Measurements from ENCODE around the gene ZCCHC3.

Gene ZCCHC3

DNA sequence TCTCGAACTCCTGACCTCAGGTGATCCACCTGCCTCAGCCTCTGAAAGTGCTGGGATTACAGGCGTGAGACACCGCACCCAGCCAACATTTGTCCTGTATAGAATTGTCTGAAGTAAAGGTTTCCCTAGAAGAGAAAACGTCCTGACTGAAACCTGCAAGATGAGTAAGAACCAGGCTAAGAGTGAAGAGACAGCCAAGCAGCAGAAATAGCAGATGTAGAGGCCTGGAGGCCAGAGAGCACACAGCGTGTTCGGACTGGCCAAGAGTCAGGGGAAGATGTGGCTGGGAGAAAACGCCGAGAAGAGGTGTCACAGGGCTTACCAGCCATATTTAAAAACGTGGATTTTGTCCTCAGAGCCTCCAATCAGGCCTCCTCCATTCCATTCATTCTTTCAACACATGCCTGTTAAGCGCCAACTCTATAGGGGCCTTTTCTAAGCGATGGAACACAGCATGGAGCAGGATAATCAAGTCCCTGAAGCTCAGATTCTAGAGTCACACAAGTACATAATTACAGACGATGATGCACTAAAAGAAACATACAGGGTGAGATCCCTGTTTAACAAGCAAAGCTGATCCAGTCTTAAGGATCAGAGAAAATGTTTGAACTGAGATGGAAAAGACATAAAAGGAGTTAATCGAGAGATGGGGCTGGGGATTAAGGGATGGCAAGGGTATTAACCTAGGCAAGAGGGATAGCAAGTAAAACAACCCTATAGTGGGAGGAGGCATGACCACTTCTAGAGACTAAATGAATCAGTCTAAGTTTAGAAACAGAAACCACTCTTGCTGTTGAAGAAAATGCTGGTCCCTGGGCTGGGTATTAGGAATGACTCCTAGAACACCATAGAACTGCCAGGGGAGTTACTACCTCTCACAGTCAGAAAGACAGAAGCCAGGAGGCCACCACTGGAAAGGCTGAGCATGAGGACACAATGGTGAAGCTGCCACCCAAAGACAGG lies 4.8 kb downstream of the ZCCHC3 start:
- Histone ChIP-seq H3K9me3 (ENCODE audit: control insufficient read depth in 2 of 2, low read length in 2 of 2) (no peaks in the 10 kb centered on the region), H3K4me1 (ENCODE audit: control insufficient read depth, insufficient read depth, low read length) (peaks cover 27% of the 10 kb centered on the region), H3K27me3 (ENCODE audit: control insufficient read depth in 1 of 2, insufficient read depth in 2 of 2, low read length in 2 of 2) (no peaks in the 10 kb centered on the region), H3K27ac (ENCODE audit: low read length) (no peak overlapping the region), H3K4me3 (ENCODE audit: low read length in 2 of 2) (no peak overlapping the region), H3K36me3 (ENCODE audit: control insufficient read depth in 2 of 2, insufficient read depth in 2 of 2, low read length in 2 of 2) (peaks cover 4% of the 10 kb centered on the region in 2 donors), H3K9ac (ENCODE audit: low read length in 2 of 2) (no peak overlapping the region)

DNA sequence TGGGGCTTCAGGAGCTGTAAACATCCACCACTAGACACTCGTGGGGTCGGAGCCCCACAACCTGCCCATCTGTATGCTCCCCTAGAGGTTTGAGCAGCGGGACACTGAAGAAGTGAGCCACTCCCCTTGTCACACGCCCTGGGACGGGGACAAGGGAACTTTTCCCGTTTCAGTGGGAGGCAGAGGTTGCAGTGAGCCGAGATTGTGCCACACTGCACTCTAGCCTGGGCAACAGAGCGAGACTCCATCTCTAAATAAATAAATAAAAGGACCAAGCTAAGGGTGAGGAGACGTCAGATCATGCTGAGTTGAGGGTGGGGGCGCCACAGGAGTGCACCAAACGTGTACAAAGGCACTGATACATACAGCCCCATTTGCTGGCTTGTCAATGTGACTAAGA lies 8.4 kb downstream of the ZCCHC3 start:
- Histone ChIP-seq H3K36me3 (ENCODE audit: control insufficient read depth in 2 of 2, insufficient read depth in 2 of 2, low read length in 2 of 2) (peaks cover 0 to 2% of the 10 kb centered on the region in 2 donors), H3K4me1 (ENCODE audit: control insufficient read depth, insufficient read depth, low read length) (peaks cover 22% of the 10 kb centered on the region), H3K9ac (ENCODE audit: low read length in 2 of 2) (no peak overlapping the region), H3K27me3 (ENCODE audit: control insufficient read depth in 1 of 2, insufficient read depth in 2 of 2, low read length in 2 of 2) (no peaks in the 10 kb centered on the region), H3K4me3 (ENCODE audit: low read length in 2 of 2) (no peak overlapping the region), H3K9me3 (ENCODE audit: control insufficient read depth in 2 of 2, low read length in 2 of 2) (no peaks in the 10 kb centered on the region), H3K27ac (ENCODE audit: low read length) (no peak overlapping the region)

DNA sequence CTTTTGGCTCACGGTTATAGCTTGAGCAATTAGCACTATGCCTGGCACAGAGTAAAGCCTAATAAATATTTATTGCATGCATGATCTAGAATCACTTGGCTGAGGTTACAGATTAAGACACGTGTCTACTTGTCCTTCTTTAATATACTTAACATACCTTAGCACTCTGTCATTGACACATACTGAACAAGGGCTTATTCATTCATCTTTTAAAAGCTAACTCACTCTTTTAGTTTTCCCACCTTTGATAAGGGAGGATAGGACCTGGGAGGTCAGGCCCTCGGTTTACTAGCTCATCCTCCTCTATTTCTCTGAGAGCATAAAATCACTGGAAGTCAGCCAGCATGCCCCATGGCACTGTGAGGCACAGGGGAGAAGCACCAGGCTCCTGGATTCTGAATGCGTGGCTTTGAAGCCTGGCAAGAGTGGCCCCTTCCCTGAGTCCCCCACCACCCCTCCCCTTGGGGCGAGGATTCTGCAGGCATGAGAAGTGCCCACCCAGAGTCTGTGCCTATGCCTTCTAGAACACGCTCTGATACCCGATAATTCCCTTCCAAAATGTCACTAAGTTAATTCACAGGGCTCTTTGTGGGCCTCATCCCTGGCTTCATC lies 11.2 kb downstream of the ZCCHC3 start:
- no peaks in the 10 kb centered on the region for H3K36me3 ChIP-seq (ENCODE audit: control insufficient read depth in 2 of 2, insufficient read depth in 2 of 2, low read length in 2 of 2)
- H3K9me3 ChIP-seq (ENCODE audit: control insufficient read depth in 2 of 2, low read length in 2 of 2) = no peaks in the 10 kb centered on the region
- H3K27me3 ChIP-seq (ENCODE audit: control insufficient read depth in 1 of 2, insufficient read depth in 2 of 2, low read length in 2 of 2) = no peaks in the 10 kb centered on the region
- H3K9ac ChIP-seq (ENCODE audit: low read length in 2 of 2) = no peak overlapping the region
- no peak overlapping the region for H3K4me3 ChIP-seq (ENCODE audit: low read length in 2 of 2)
- peaks cover 16% of the 10 kb centered on the region for H3K4me1 ChIP-seq (ENCODE audit: control insufficient read depth, insufficient read depth, low read length)
- peak overlapping the region; percentile 77 for H3K27ac ChIP-seq (ENCODE audit: low read length)

DNA sequence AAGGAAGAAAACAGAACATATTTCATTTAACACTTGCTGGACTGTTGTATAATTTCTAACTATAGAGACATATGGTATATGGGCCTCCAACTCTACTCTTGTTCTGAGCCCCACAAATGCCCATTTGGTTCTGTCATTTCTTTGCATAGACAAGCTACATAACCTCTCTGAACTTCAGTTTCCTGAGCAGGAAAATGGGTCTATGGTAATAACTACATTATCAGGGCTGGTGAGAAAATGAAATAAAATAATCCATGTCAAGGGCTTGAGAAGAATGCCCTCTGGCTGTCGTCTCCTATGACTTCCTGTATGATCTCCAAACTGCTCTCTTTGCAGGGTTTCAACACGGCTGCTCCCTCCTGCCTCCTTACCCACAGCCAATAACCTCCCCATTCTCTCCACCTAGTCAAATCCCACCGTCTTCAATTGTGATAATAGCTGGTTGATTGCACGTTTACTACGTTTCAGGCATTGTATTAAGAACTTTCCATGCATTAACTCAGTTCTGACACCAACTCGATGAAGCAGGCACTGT lies 12.0 kb downstream of the ZCCHC3 start:
- Histone ChIP-seq H3K27me3 (ENCODE audit: control insufficient read depth in 1 of 2, insufficient read depth in 2 of 2, low read length in 2 of 2) (no peaks in the 10 kb centered on the region), H3K4me3 (ENCODE audit: low read length in 2 of 2) (peak overlapping the region; percentile 69 to 91), H3K9me3 (ENCODE audit: control insufficient read depth in 2 of 2, low read length in 2 of 2) (no peaks in the 10 kb centered on the region), H3K36me3 (ENCODE audit: control insufficient read depth in 2 of 2, insufficient read depth in 2 of 2, low read length in 2 of 2) (no peaks in the 10 kb centered on the region), H3K27ac (ENCODE audit: low read length) (peak overlapping the region; percentile 77), H3K9ac (ENCODE audit: low read length in 2 of 2) (peak overlapping the region; percentile 55 to 59), H3K4me1 (ENCODE audit: control insufficient read depth, insufficient read depth, low read length) (peaks cover 16% of the 10 kb centered on the region)

DNA sequence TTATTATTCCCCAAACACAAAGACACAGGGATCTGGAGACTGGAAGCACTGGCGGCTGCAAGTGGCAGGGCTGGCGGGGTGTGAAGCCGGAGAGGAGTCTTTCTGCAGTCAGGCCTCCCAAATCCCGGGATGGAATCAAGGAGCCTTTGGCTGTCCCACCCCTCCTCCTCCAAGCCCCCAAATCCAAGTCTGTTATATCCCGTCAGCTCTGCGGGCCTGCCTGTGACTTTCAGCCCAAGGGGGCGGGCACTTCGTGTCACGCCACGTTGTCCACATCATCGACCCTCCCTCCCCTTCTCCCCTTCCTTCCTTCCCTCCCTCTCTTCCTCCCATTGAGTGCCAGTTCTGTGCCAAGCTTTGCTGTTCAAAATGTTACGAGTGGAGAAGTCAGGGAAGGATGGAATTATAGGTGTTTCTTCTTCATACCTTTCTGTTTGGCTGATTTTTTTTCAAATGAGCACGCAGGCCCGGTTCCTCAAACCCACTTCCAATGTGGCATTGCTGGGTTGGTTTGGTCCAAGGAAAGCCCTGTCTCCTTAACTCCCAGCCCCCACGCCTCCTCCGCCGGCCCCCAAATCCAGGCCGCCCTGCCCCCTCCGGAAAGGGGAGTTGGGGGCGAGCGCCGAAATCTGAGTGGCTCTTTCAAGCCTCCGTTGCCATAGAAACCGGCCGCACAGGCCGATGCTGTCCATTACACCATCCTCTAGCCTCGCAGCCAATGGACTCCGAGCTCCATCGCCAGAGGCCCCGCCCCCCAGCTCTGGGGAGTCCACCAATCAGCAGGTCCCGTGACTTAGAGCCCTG lies 12.7 kb downstream of the ZCCHC3 start:
- Histone ChIP-seq H3K27ac (ENCODE audit: low read length) (peak overlapping the region; percentile 77), H3K4me3 (ENCODE audit: low read length in 2 of 2) (peak overlapping the region; percentile 69 to 91), H3K36me3 (ENCODE audit: control insufficient read depth in 2 of 2, insufficient read depth in 2 of 2, low read length in 2 of 2) (no peaks in the 10 kb centered on the region), H3K27me3 (ENCODE audit: control insufficient read depth in 1 of 2, insufficient read depth in 2 of 2, low read length in 2 of 2) (no peaks in the 10 kb centered on the region), H3K9me3 (ENCODE audit: control insufficient read depth in 2 of 2, low read length in 2 of 2) (no peaks in the 10 kb centered on the region), H3K9ac (ENCODE audit: low read length in 2 of 2) (peak overlapping the region; percentile 55 to 59), H3K4me1 (ENCODE audit: control insufficient read depth, insufficient read depth, low read length) (peaks cover 16% of the 10 kb centered on the region)

DNA sequence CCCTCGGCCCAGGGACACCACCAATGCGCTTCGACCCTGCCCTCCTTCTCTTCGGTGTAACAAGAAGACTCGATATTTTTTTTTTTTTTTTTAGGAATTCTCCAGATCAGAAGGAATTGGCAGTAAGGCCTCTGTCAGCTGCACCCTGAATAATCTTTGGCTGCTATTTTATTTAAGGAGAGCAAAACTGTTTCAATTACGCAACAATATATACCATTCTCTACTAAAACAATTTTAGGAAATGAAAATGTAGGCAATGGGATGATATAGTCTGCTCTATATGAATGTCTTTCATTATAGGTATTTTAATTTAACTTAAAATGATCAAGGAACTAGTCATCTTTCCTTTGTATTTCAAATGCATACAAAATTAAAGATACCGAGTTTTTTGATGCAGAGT lies 13.3 kb downstream of the ZCCHC3 start:
- H3K36me3 ChIP-seq (ENCODE audit: control insufficient read depth in 2 of 2, insufficient read depth in 2 of 2, low read length in 2 of 2) = no peaks in the 10 kb centered on the region
- no peaks in the 10 kb centered on the region for H3K27me3 ChIP-seq (ENCODE audit: control insufficient read depth in 1 of 2, insufficient read depth in 2 of 2, low read length in 2 of 2)
- H3K27ac ChIP-seq (ENCODE audit: low read length) = peak overlapping the region; percentile 77
- no peaks in the 10 kb centered on the region for H3K9me3 ChIP-seq (ENCODE audit: control insufficient read depth in 2 of 2, low read length in 2 of 2)
- peak overlapping the region in 1 of 2 donors; percentile 69 for H3K4me3 ChIP-seq (ENCODE audit: low read length in 2 of 2)
- peaks cover 16% of the 10 kb centered on the region for H3K4me1 ChIP-seq (ENCODE audit: control insufficient read depth, insufficient read depth, low read length)
- H3K9ac ChIP-seq (ENCODE audit: low read length in 2 of 2) = no peak overlapping the region

DNA sequence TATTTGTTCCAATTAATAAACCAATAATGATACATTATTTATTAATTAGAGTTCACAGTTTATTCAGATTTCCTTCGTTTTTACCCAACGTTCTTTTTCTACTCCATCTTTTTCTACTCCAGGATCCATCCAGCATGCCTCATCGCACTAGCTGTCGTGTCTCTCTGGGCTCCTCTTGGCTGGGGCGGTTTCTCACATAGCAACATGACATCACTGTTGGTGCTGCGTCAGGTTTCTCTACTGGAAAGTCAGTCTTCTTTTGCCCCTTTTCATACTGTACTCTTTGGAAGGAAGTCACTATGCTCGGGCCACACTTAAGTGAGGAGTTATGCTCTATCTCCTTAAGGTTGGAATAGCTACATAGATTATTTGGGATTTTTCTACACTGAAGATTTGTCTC lies 14.2 kb downstream of the ZCCHC3 start:
- no peak overlapping the region for H3K27ac ChIP-seq (ENCODE audit: low read length)
- no peaks in the 10 kb centered on the region for H3K9me3 ChIP-seq (ENCODE audit: control insufficient read depth in 2 of 2, low read length in 2 of 2)
- no peak overlapping the region for H3K9ac ChIP-seq (ENCODE audit: low read length in 2 of 2)
- H3K36me3 ChIP-seq (ENCODE audit: control insufficient read depth in 2 of 2, insufficient read depth in 2 of 2, low read length in 2 of 2) = no peaks in the 10 kb centered on the region
- H3K4me3 ChIP-seq (ENCODE audit: low read length in 2 of 2) = no peak overlapping the region
- peaks cover 16% of the 10 kb centered on the region for H3K4me1 ChIP-seq (ENCODE audit: control insufficient read depth, insufficient read depth, low read length)
- no peaks in the 10 kb centered on the region for H3K27me3 ChIP-seq (ENCODE audit: control insufficient read depth in 1 of 2, insufficient read depth in 2 of 2, low read length in 2 of 2)

DNA sequence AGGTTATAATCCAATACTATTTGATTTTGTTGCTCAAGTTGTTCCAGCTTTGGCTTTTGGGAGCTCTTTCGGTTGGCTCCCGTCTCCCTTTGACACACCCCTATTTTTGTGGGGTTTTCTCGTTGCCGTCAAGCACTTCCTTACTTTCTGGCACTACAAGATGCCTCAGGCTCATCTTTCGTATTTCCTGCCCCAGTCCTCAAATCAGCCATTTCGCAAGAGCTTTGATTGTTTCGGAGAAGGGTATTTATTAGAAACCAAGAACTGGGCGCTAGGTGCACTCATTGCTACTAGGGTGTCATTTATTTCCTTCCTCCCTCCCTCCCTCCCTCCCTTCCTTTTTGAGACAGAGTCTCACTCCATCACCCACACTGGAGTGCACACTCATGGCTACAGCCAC lies 14.7 kb downstream of the ZCCHC3 start:
- H3K4me3 ChIP-seq (ENCODE audit: low read length in 2 of 2) = no peak overlapping the region
- H3K9ac ChIP-seq (ENCODE audit: low read length in 2 of 2) = no peak overlapping the region
- peaks cover 16% of the 10 kb centered on the region for H3K4me1 ChIP-seq (ENCODE audit: control insufficient read depth, insufficient read depth, low read length)
- no peaks in the 10 kb centered on the region for H3K9me3 ChIP-seq (ENCODE audit: control insufficient read depth in 2 of 2, low read length in 2 of 2)
- peaks cover 0 to 2% of the 10 kb centered on the region in 2 donors for H3K36me3 ChIP-seq (ENCODE audit: control insufficient read depth in 2 of 2, insufficient read depth in 2 of 2, low read length in 2 of 2)
- H3K27me3 ChIP-seq (ENCODE audit: control insufficient read depth in 1 of 2, insufficient read depth in 2 of 2, low read length in 2 of 2) = no peaks in the 10 kb centered on the region
- no peak overlapping the region for H3K27ac ChIP-seq (ENCODE audit: low read length)

DNA sequence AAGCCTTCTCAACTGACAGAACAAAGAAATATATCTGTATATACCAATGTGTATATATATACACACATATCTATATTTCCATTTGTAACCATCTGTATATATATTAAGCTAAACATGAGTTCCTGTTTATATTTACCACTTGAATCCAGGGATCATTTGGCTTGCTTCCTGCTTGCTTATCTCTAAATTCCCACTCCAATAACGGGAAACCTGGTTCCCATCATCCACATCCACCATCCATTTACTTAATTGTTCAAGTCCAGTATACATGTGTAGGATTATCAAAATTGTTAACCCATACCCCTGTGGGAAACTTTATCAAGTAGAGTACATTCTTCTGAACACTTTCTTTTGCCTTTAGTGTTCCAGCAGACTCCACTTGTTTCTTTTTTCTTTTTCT lies 15.5 kb downstream of the ZCCHC3 start:
- no peaks in the 10 kb centered on the region for H3K27me3 ChIP-seq (ENCODE audit: control insufficient read depth in 1 of 2, insufficient read depth in 2 of 2, low read length in 2 of 2)
- H3K4me3 ChIP-seq (ENCODE audit: low read length in 2 of 2) = no peak overlapping the region
- peaks cover 0 to 3% of the 10 kb centered on the region in 2 donors for H3K36me3 ChIP-seq (ENCODE audit: control insufficient read depth in 2 of 2, insufficient read depth in 2 of 2, low read length in 2 of 2)
- peaks cover 16% of the 10 kb centered on the region for H3K4me1 ChIP-seq (ENCODE audit: control insufficient read depth, insufficient read depth, low read length)
- no peak overlapping the region for H3K27ac ChIP-seq (ENCODE audit: low read length)
- H3K9ac ChIP-seq (ENCODE audit: low read length in 2 of 2) = no peak overlapping the region
- H3K9me3 ChIP-seq (ENCODE audit: control insufficient read depth in 2 of 2, low read length in 2 of 2) = no peaks in the 10 kb centered on the region

DNA sequence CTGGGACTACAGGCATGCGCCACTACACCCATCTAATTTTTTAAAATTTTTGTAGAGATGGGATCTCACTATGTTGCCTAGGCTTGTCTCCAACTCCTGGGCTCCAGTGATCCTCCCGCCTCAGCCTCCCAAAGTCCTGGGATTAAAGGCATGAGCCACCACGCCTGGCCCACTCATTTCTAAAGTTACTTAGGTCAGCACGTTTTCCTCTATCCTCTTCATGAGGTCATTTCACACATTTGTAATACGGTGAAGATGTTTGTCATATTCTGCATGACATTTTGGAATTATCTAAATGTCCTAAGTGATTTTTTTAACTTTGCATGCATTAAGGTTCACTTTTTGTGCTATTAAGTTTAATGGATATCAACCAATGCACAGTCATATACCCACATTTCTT lies 16.0 kb downstream of the ZCCHC3 start:
- no peak overlapping the region for H3K27ac ChIP-seq (ENCODE audit: low read length)
- no peaks in the 10 kb centered on the region for H3K9me3 ChIP-seq (ENCODE audit: control insufficient read depth in 2 of 2, low read length in 2 of 2)
- peaks cover 16% of the 10 kb centered on the region for H3K4me1 ChIP-seq (ENCODE audit: control insufficient read depth, insufficient read depth, low read length)
- no peak overlapping the region for H3K9ac ChIP-seq (ENCODE audit: low read length in 2 of 2)
- H3K4me3 ChIP-seq (ENCODE audit: low read length in 2 of 2) = no peak overlapping the region
- peaks cover 3 to 5% of the 10 kb centered on the region in 2 donors for H3K36me3 ChIP-seq (ENCODE audit: control insufficient read depth in 2 of 2, insufficient read depth in 2 of 2, low read length in 2 of 2)
- no peaks in the 10 kb centered on the region for H3K27me3 ChIP-seq (ENCODE audit: control insufficient read depth in 1 of 2, insufficient read depth in 2 of 2, low read length in 2 of 2)
